GM12891 (cell line): ENCODE measurements around the gene POU4F1.

Source experiments
- PAX5 ChIP-seq: IDR thresholded peaks from 2 replicates; pipeline ENCODE4 v1.6.1; 2011; ENCODE audit warnings: low read length, moderate library complexity, mild to moderate bottlenecking; ENCODE audit not compliant: insufficient read depth, severe bottlenecking
- POLR2A ChIP-seq: IDR thresholded peaks from 2 replicates; pipeline ENCODE4 v1.6.1; 2011; ENCODE audit warnings: low read depth, low read length, control low read depth
- POLR2AphosphoS5 ChIP-seq: IDR thresholded peaks from 2 replicates; pipeline ENCODE4 v1.6.1; 2011; ENCODE audit warnings: low read depth, low read length, control low read depth
- TAF1 ChIP-seq: IDR thresholded peaks from 2 replicates; pipeline ENCODE4 v1.6.1; 2011; ENCODE audit warnings: low read depth, low read length, control low read depth

GRCh38 chr13:78595495-78596398, 7.6 kb downstream of the POU4F1 start:
- TF ChIP-seq POLR2A, result no peak
- TF ChIP-seq PAX5, result no peak
- TF ChIP-seq TAF1, result no peak
- TF ChIP-seq POLR2AphosphoS5, result no peak
